GM12878 (cell line): ENCODE data around the gene ZNF850. TPM values are rescaled to one million over a fixed set of nuclear protein-coding genes. Genes with fewer than 3 reads are reported as not detected.
A peak's percentile ranks its signal among the peaks of the same experiment; 100 is the strongest.

Experiments used
- ATF7 ChIP-seq: fragments of 450-650 bp; IDR thresholded peaks from 2 replicates; pipeline ENCODE4 v1.6.1; 2016; ENCODE audit warnings: low read depth, mild to moderate bottlenecking
- CBX3 ChIP-seq: fragments of 200-600 bp; sonication (generic); IDR thresholded peaks from 2 replicates; pipeline ENCODE4 v1.6.1; 2016; ENCODE audit warnings: low read depth, borderline replicate concordance
- CBX5 ChIP-seq: sonication (generic); IDR thresholded peaks from 2 replicates; pipeline ENCODE4 v1.6.1; 2016; ENCODE audit warnings: low read depth, moderate library complexity, mild to moderate bottlenecking, inconsistent platforms
- CEBPB ChIP-seq, 2 experiments: fragments of 150-350 bp in 1 of 2; IDR thresholded peaks; 2 replicates each; pipeline ENCODE4 v1.6.1; 2012 to 2014; ENCODE audit warnings: low read depth in 2 of 2, low read length in 2 of 2, borderline replicate concordance in 1 of 2, inconsistent platforms in 1 of 2
- CHD1 ChIP-seq: IDR thresholded peaks from 2 replicates; pipeline ENCODE4 v1.6.1; 2012; ENCODE audit warnings: low read depth, low read length, improper control_type of control experiment
- CHD4 ChIP-seq: fragments of 200-600 bp; sonication (generic); IDR thresholded peaks from 2 replicates; pipeline ENCODE4 v1.6.1; 2016; ENCODE audit warnings: mild to moderate bottlenecking
- EP300 ChIP-seq, 2 experiments: fragments of 150-350 bp in 1 of 2; IDR thresholded peaks; 2 replicates each; pipeline ENCODE4 v1.6.1; 2011 to 2012; ENCODE audit warnings: low read depth in 2 of 2, low read length in 2 of 2, borderline replicate concordance in 1 of 2, improper control_type of control experiment in 1 of 2, inconsistent platforms in 1 of 2; ENCODE audit not compliant: control insufficient read depth in 1 of 2
- HSF1 ChIP-seq: fragments of 150-350 bp; IDR thresholded peaks from 2 replicates; pipeline ENCODE4 v1.6.1; 2014; ENCODE audit warnings: mild to moderate bottlenecking, low read depth, low read length
- IRF3 ChIP-seq: fragments of 450-650 bp; IDR thresholded peaks from 2 replicates; pipeline ENCODE4 v1.6.1; 2014; ENCODE audit warnings: mild to moderate bottlenecking
- KLF5 ChIP-seq: fragments of 450-650 bp; IDR thresholded peaks from 2 replicates; pipeline ENCODE4 v1.6.1; 2014; ENCODE audit warnings: mild to moderate bottlenecking; ENCODE audit not compliant: partially characterized antibody
- NBN ChIP-seq: fragments of 450-650 bp; IDR thresholded peaks from 2 replicates; pipeline ENCODE4 v1.6.1; 2016
- NFYA ChIP-seq: IDR thresholded peaks from 2 replicates; pipeline ENCODE4 v1.6.1; 2011; ENCODE audit warnings: low read depth, mild to moderate bottlenecking, low read length, improper control_type of control experiment, borderline replicate concordance
- NFYB ChIP-seq: IDR thresholded peaks from 2 replicates; pipeline ENCODE4 v1.6.1; 2011; ENCODE audit warnings: low read depth, mild to moderate bottlenecking, low read length, improper control_type of control experiment, moderate library complexity; ENCODE audit not compliant: insufficient read depth
- PML ChIP-seq: IDR thresholded peaks from 2 replicates; pipeline ENCODE4 v1.6.1; 2012; ENCODE audit warnings: low read length, inconsistent platforms
- POLR2A ChIP-seq: IDR thresholded peaks from 2 replicates; pipeline ENCODE4 v1.6.1; 2011; ENCODE audit warnings: low read depth, mild to moderate bottlenecking, low read length
- RBBP5 ChIP-seq: fragments of 200-600 bp; sonication (generic); conservative IDR thresholded peaks from 2 replicates; pipeline ENCODE4 v1.6.1; 2016
- RUNX3 ChIP-seq: IDR thresholded peaks from 2 replicates; pipeline ENCODE4 v1.6.1; 2012; ENCODE audit warnings: low read length, inconsistent platforms
- SMAD5 ChIP-seq: IDR thresholded peaks from 2 replicates; pipeline ENCODE4 v1.6.1; 2016; ENCODE audit warnings: antibody characterized with exemption, low read depth
- SP1 ChIP-seq: IDR thresholded peaks from one replicate; pipeline ENCODE4 v1.6.1; 2011; ENCODE audit warnings: low read depth, low read length
- YY1 ChIP-seq: IDR thresholded peaks from 2 replicates; pipeline ENCODE4 v1.6.1; 2011; ENCODE audit warnings: low read depth, mild to moderate bottlenecking, low read length
- ZNF217 ChIP-seq: fragments of 450-650 bp; IDR thresholded peaks from 2 replicates; pipeline ENCODE4 v1.6.1; 2017; ENCODE audit warnings: antibody characterized with exemption, mild to moderate bottlenecking
- ZNF592 ChIP-seq: fragments of 450-650 bp; IDR thresholded peaks from 2 replicates; pipeline ENCODE4 v1.6.1; 2017; ENCODE audit warnings: mild to moderate bottlenecking, moderate library complexity
- ZSCAN29 ChIP-seq: fragments of 450-650 bp; IDR thresholded peaks from 2 replicates; pipeline ENCODE4 v1.6.1; 2017; ENCODE audit warnings: mild to moderate bottlenecking, moderate library complexity
- ZZZ3 ChIP-seq: IDR thresholded peaks from 2 replicates; pipeline ENCODE4 v1.6.1; 2011; ENCODE audit warnings: low read depth; ENCODE audit not compliant: control insufficient read depth, insufficient read length
- polyA plus RNA-seq, 11 experiments: library from polyadenylated mRNA; depleted of rRNA in 4 of 11; unstranded in 6 of 11; stranded (reverse) in 5 of 11; fragments of >200 nt; fragmentation: Nextera tagmentation in 4 of 11; fragmentation: Illumina TruSeq in 1 of 11; extraction: Ambion mirVana in 4 of 11; extraction: Trizol in 1 of 11; gene quantifications; 1 replicate in 1 of 11; 2 replicates in 10 of 11; pipeline versions ENCODE4 v1.2.1 to v1.2.3, GENCODE V29; 2011 to 2016; ENCODE audit warnings: inconsistent platforms in 2 of 11, missing spikeins in 2 of 11, low read depth in 1 of 11
- total RNA-seq, 4 experiments: library from RNA; depleted of rRNA in 3 of 4; stranded (reverse); fragments of >200 nt in 3 of 4; fragmentation: Illumina TruSeq in 1 of 4; extraction: Trizol in 1 of 4; gene quantifications; 2 replicates each; pipeline versions ENCODE4 v1.2.1 to v1.2.3, GENCODE V29; 2013 to 2021

The ZNF850 gene
- total and polyA plus RNA-seq, 10 of the 15 experiments (the other 5 are each of a cell fraction or from before 2014, with no cell fraction given) = 0.44 to 6.4 (median 2.5) TPM

- TF ChIP-seq NFYB = no peak
- TF ChIP-seq NBN = no peak; the same call in 1 of the 2 replicates
- no peak for TF ChIP-seq ZNF592
- TF ChIP-seq NFYA = no peak
- TF ChIP-seq POLR2A = peak; percentile 89
- no peak for TF ChIP-seq SMAD5
- no peak for TF ChIP-seq ZZZ3
- TF ChIP-seq YY1 = no peak; the same call in 1 of the 2 replicates
- TF ChIP-seq CEBPB (IDR thresholded peaks at IDR 0.05; ENCODE audit: borderline replicate concordance in 1 of 2, low read depth in 2 of 2, low read length in 2 of 2) = no peak
- 0 out of 2 replicates have a peak, but pooled peaks have one; percentile 31 for TF ChIP-seq CBX5
- no peak for TF ChIP-seq SP1
- no peak for TF ChIP-seq IRF3
- TF ChIP-seq KLF5 = peak; percentile 68
- 0 out of 2 replicates have a peak, but pooled peaks have one; percentile 81 for TF ChIP-seq RBBP5
- no peak for TF ChIP-seq EP300 (IDR thresholded peaks at IDR 0.05; ENCODE audit: borderline replicate concordance in 1 of 2, control insufficient read depth in 1 of 2, low read depth in 2 of 2, low read length in 2 of 2)
- TF ChIP-seq PML = no peak
- TF ChIP-seq CHD4 = no peak
- no peak for TF ChIP-seq CBX3
- peak; percentile 49; the same call in 1 of the 2 replicates for TF ChIP-seq RUNX3
- no peak for TF ChIP-seq CHD1
- TF ChIP-seq ZNF217 = no peak
- TF ChIP-seq ATF7 = 0 out of 2 replicates have a peak, but pooled peaks have one; percentile 12
- no peak for TF ChIP-seq ZSCAN29
- no peak for TF ChIP-seq HSF1
These were observed at the start of gene ZNF850 (continued) for GRCh38 chr19:36772311-36773222.
